Activated CD8-positive, alpha-beta memory T cell treated with anti-CD3 and anti-CD28 coated beads for 36 hours (primary cell): ENCODE results near the gene DAPL1. TPM values are rescaled to one million over a fixed set of nuclear protein-coding genes. Genes with fewer than 3 reads are reported as not detected.
"Not testable (repeated sequence)": the region's sequence is repeated elsewhere in the genome, so short reads cannot be mapped to it uniquely, and the experiment has no call there.

Experiments
- CTCF ChIA-PET: fragments of 350-600 bp; sonication (Branson Sonifier 250); formaldehyde crosslinking; loops from one replicate; lab custom pipeline; 2021; ENCODE audit warnings: antibody characterized with exemption; lab: Charles Lee
- POLR2A ChIA-PET: fragments of 350-600 bp; sonication (Branson Sonifier 250); formaldehyde crosslinking; loops from one replicate; lab custom pipeline; 2021; ENCODE audit warnings: antibody characterized with exemption; lab: Charles Lee
- total RNA-seq, 2 experiments: library from RNA; stranded (reverse); gene quantifications; one replicate each; pipeline ENCODE4 v1.2.3, GENCODE V29; 2021

Gene DAPL1
- total RNA-seq, 2 experiments from 2014 or later: not detected

DNA sequence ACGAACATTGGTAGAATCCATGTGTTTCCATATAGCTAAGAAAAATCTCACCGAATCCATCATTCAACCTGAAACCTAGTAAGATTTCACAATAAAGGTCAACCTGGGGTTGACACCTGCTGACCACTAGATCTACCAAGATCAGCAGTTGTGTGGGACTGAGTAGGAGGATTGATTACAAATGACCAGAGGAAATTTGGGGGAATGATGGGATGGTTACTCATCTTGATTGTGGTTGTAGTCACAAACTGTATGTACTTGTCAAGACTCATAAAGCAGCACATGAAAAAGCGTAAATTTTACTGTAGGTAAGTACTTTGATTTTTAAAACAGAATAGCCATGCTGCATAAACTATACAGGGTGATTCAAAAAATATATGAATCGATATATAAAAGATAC is 14.7 kb downstream of the DAPL1 start:
- ChIA-PET CTCF (no interaction called here), POLR2A (no interaction called here)

DNA sequence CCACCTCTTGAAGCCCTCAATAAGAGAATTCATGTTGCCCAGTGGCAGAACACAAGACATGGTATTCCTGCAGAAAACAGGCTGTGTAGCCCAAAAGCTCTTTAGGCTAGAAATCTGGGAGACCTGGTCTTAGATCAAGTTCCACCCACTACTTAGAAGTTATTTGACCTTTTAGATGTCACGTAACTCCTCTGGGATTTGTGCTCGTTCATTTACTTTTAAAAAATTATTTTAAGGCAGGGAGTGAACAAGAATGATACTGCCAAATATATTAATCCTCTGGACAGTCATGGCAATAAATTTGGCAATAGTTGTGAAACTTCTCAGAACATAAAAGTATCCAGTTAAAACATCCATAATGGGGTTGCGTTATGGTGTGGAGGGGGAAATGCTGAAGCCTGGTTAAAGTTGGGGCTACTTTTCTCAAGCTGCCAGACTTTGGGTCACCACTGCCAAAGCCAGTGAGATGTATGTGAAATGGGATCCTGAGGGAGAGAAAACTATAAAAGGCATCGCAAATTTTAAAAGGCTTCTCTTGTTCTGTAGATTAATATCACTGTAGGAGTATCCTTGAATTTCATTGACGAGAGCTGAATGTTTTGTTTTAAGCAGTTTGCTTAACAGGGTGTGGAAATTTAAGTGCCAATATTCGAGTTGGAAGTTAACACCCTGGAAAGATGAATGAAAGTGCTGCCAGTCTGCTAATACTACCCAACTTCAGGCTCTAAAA is 15.8 kb downstream of the DAPL1 start:
- ChIA-PET POLR2A (no interaction called here), CTCF (no interaction called here)

DNA sequence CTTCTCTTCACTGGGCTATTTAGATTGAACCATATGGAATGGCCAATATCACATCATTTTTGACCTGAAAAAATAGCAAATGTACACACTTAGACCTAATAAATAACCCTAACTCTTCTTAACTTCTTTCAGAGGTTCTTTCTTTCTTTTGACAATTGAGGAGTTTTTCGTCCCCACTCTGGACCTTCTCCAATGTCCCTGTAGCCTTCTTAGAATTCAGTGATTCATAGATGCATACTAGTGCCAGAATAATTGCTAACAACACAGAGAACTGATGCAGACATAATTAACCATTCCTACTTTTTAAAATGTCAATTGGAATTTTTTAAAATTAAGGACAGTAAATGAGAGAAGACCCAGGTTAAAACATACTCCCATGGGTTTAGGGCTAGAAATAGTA is 20.0 kb downstream of the DAPL1 start:
- ChIA-PET POLR2A (no interaction called here), CTCF (no interaction called here)

DNA sequence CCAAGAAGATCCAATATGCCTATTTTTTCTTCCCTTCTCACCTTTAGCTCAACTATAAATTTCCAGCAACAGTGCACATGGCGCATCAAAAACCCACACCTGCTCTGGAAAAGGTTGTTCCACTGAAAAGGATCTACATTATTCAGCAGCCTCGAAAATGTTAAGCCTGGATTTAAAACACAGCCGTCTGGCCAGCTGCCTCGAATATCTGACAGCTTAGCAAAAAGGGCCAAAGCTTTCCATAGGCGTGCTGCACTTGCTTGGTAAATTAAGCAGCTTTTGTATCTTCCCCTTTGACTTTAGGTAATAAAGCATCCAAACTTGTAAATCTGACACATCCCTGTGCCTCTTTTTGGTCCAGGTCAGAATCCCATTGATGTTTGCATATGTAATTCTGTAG is 20.5 kb downstream of the DAPL1 start:
- POLR2A ChIA-PET: interaction anchor here (0.7 kb wide), 1 partner anchor 813 kb away, joined by 3 read pairs; no protein-coding TSS in a partner anchor
- CTCF ChIA-PET: no interaction called here

DNA sequence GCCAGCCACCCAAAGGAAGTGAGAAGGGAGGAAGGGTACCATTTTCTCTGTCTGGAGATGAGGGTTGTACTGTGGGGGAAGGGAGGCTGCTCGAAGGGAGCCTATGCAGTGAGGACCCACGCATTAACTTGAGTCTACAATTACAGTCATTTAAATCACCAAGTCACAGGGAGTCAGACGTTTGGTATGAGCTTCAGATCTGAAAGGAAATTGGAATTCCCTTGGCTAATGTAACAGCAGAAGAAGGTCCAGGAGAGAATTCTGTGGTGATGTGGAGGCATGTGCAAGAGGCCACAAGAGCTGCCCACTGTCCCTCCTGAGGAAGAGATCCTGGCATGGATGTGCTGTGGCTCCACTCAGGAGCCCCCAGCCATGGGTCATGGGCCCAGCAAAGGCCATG is 22.5 kb downstream of the DAPL1 start:
- POLR2A ChIA-PET: no interaction called here
- CTCF ChIA-PET: no interaction called here

DNA sequence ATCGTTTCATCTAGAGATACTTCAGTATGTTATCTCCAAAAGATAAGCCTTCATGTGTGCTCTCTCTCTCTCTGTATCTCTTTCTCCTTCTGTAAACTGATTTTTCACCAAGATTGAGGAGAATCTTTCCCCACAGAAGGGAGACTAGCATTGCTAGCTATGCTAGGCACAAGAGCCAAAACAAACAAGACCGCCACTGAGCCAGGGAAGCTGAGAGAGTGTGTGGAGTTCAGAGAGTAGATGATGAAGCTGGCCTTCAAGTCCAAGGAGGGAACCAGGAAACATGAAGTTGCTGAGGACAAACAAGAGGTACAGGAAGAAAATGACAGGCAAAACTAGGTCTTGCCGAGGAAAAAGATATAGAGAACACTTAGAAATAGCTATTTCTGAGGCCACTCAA is 23.4 kb downstream of the DAPL1 start:
- ChIA-PET CTCF (no interaction called here), POLR2A (no interaction called here)

DNA sequence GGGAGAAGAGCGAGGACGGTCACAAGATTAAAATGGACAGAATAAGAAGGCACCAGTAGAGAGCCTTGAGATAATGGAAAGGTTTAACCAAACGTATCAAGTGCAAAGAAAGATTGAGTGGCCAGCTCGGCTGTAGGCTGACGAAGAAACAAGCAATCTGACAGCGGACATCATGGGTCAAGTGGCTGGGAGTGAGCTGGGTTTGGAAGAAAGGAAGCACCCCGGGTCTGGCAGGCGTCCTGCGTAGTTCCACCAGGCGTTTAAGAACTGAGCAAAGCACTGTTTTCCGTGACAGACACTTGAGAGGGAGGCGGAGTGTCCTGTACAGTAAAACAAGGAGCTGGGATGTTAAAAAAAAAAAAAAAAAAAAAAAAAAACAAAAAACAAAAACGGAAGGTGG is 27.1 kb downstream of the DAPL1 start:
- ChIA-PET POLR2A (no interaction called here), CTCF (no interaction called here)

DNA sequence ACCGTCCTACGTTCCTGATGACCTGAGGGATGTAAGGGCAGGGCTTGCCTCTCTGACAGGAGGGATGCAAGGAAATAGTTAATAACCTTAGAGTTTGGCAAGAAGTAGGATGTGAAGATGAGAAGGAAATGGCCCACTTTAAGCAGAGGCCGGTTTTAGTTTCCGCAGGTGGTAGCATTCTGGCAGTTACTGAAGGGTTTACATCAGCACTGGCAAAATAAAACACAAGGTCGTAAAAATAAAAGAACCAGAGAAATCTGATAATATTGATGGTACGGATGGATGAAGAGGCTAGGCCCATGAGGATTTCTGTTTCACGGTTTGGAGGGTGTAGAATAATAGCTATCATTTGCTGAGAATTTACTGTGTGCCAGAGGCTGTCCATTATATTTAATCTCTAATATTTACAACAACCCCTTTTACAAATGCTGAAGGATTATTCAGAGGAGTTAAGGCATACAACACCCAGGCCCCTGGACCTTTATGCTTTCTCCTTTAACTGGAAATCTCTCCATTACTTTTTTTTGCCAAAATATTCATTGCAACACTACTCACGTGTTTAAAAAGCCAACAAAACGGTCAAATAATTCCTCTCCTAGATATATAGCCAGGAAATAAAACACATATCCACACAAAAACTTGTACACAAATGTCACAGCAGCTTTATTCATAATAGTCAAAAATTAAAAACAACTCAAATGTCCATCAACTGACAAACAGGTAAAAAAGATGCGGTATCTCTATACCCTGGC is 28.5 kb downstream of the DAPL1 start:
- ChIA-PET POLR2A (no interaction called here), CTCF (interaction anchor here (0.7 kb wide), 1 partner anchor 124 kb away, joined by 6 read pairs; no protein-coding TSS in a partner anchor)

DNA sequence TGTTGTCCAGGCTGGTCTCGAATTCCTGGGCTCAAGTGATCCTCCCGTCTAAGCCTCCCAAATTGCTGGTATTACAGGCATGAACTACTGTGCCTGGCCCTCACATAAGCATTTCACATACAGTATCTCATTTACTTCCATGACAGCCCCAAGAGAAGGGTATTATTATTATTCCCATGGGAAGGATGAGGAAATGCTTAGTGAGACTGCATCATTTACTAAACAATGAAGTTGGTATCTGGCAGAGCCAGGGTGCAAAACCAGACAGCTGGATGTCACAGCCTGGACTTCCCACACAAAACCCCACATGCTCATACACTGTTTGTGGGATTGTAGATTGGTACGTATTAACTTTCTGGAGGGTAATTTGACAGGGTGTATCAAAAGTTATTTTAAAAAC is 29.9 kb downstream of the DAPL1 start:
- CTCF ChIA-PET: no interaction called here
- POLR2A ChIA-PET: no interaction called here

DNA sequence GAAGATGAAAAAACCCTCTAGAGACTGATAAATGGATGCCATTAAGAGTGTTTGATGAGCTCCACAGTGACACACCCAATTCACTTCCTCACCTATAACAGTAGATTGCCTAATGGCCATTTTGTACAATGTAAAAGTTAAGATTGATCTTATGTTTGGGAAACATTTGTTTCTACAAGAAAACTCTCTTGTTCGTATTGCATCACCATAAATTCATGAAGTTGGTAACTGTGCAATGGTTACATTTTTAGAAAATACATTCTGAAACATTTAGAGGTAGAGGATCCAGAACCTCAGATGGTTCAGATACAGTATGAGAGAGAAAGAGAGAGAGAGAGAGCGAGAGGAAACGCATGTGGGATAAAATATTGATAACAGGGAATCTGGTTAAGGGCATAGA is 31.8 kb downstream of the DAPL1 start:
- CTCF ChIA-PET: no interaction called here
- POLR2A ChIA-PET: no interaction called here

DNA sequence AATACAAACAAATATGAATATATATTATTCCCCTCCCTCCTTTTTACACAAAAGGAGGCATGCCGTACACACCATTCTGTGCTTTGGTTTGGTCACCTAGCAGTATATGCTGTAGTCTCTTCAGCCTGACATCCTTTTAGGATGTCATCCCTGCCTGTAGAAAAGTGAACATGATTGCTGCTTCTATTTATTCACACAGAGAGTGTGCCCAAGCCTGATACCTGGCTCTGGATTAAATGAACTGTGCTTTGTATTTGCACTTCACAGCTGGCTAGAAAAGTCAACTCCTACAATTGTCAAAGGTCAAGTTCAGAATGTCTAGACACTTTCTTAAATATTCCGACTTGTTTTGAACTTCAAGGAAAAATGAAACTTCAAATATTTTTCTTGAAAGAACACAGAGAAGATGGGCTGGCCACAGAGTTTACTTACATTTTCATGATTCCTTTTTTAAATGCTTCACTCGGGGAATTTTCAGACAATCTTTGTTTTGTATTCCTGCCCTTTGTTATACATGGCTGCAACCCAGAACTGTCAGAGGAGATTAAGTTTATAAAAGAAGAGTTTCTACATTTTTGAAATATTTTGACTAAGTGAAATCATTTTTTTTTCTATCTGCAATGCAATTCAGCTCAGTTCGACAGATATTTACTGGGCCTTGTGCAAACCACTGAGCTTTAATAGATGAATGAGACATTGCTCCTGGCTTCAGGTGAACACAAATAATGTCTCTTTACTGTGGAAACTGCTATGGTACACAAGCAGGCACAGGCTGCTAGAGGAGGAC is 33.5 kb downstream of the DAPL1 start:
- ChIA-PET CTCF (no interaction called here), POLR2A (no interaction called here)

DNA sequence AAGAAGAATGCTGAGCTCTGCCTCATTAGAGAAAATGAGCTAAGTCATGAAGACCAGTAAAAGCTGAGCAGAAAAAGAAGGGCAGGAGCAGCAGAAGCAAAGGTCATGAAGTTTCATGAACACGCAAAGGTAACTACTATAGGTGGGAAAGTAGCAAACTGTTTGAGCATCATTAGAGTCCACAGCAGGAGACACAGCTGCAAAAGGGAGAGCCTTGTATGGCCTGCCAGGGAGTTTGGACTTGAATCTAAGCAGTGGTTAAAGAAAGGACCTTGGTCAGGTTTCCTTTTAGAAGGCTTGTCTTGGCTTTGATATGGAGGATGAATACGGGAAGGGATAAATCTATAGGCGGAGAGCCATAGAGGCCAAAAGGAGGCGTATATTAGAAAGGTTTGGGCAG is 34.0 kb downstream of the DAPL1 start:
- ChIA-PET POLR2A (no interaction called here), CTCF (no interaction called here)

DNA sequence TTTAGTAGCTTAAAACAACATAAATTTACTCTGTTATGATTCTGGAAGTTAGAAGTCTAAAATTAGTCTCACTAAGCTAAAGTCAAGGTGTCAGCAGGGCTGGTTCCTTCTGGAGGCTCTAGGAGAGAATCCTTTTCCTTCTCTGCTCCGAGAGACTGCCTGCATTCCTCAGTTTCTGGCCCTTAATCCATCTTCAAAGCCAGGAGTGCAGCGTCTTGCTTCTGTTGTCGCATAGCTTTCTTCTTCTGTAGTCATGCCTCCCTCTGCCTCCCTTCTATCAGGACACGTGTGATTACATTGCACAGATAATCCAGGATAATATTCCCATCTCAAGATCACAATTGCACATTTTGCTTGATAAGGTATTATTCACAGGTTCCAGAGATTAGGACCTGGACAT is 35.1 kb downstream of the DAPL1 start:
- POLR2A ChIA-PET: no interaction called here
- CTCF ChIA-PET: no interaction called here

DNA sequence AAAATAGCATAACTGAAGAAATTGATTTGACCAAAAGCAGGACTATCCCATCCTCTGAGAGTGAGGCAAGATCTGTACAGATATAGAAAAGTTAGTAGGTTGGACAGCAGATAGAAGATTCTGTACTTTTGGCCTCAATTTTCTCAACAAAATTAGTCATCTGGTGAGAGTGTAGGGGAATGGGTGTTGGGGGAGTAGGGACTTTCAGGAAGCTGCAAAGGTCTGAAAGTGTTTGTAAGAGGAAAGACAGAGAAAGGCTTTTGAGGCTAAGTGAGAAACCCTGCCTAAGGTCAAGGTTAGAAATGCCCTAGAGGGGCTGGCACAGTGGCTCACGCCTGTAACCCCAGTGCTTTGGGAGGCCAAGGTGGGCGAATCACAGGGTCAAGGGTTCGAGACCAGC is 40.3 kb downstream of the DAPL1 start:
- POLR2A ChIA-PET: no interaction called here
- CTCF ChIA-PET: no interaction called here

DNA sequence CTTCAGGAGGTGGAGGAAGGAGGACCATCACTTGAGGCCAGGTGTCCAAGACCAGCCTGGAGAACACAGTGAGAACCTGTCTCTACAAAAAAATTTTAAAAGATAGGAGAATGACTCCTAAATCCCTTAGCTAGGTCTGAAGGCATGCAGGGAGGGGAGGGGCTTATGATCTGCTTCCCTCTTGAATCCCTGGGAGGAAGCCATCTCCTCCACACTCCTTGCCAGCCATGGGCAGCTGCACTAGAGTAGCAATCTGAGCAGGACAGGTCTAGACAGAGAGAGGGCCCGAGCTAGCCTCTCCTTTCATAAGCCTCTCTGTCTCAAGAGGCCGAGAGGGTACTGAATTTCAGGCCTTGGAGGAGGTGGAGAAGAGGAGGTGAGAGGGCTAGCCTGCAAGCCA is 42.5 kb downstream of the DAPL1 start:
- ChIA-PET CTCF (no interaction called here), POLR2A (no interaction called here)

DNA sequence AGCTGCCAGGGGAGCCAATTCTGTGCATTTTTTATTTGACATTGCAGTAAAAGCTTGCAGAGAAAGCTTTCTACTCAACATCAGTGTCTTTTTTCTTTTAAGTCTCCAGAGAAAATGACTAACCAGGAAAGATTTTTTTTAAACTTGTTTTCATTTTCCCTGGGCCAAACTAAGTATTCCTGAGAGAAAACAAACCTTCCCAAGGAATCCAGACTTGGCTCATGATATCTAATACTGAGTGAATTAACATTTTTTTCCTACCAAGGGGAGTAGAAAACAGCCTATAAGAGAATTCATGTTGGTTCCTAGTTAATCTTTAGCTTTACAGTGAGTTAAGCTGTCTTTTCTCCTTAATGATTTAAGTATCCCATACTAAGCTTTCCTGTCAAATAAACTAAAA is 46.7 kb downstream of the DAPL1 start:
- ChIA-PET POLR2A (no interaction called here), CTCF (no interaction called here)

DNA sequence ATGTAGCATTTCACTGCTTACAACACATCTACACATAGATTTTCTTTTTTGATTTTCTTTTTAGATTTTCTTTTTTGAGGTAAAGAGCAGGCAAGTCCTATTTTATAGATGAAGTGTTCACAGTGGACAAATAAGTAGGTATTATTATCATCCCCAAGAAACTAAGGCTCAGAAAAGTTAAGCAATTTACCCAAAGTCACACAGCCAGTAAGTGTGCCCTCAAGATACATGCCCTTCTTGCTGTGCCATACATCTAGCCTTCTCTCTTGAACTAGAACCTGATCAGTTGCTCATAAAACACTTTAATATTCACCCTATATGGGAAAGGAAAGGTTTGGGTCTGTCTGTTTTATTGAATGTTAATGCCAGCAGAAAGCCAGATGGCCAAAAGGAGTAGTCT is 50.3 kb downstream of the DAPL1 start:
- CTCF ChIA-PET: no interaction called here
- POLR2A ChIA-PET: no interaction called here

DNA sequence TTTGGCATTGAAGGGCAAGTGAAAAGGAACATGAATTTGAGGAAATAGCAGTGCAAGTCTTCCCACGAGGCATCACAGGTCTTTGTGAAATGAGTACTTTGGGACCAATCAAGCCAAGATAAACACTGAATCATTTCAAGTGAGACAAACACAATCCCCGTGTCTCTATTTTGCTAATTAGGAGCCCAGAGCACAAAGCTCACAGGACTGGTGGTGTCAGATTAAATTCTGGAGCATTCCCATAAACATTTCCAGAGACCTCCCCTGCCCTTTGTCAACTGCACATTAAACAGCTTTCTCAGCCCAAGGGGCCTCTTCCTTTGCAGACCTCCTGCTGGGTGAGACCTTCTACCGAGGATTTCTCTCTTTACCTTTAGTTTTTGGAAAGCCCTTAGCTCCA is 50.7 kb downstream of the DAPL1 start:
- POLR2A ChIA-PET: no interaction called here

DNA sequence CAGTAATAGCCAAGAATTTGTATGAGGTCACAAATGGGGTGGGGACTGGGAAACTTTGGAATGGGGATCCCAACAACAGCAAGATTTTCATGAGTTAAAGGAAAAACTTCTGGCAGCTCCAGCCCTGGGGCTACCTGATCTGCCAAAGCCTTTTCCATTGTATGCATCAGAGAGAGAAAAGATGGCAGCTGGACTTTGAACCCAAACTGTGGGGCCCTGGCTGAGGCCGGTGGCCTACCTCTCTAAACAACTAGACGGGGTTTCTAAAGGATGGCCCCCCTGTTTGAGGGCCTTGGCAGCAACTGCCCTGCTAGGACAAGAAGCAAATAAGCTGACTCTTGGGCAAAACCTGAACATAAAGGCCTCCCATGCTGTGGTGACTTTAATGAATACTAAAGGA is 52.4 kb downstream of the DAPL1 start:
- CTCF ChIA-PET: not testable (repeated sequence)

More for the DNA sequence above, 50.7 kb downstream of the DAPL1 start:
- CTCF ChIA-PET: no interaction called here

More for the DNA sequence above, 52.4 kb downstream of the DAPL1 start:
- POLR2A ChIA-PET: not testable (repeated sequence)
